ENCODE measurements around the gene C2orf76.

- TF ChIP-seq CTCF (IDR thresholded peaks at IDR 0.05) (no peak), POLR2A (IDR thresholded peaks at IDR 0.05) (no peak), POLR2AphosphoS5 (IDR thresholded peaks at IDR 0.05) (no peak)
These were observed 16.2 kb downstream of the C2orf76 start for GRCh38 chr2:119350311-119350998.

Data from prostate gland (tissue), 2 donors.